HG03175 (cell line): ENCODE results near the gene TNNT1.

Experiments used
- ATAC-seq: cut with Tn5 transposase; IDR thresholded peaks from one replicate; pipeline ENCODE4 v1.9.1; 2021; ENCODE audit warnings: mild to moderate bottlenecking, moderate library complexity; ENCODE audit not compliant: unreplicated experiment

The TNNT1 gene

GRCh38 chr19:55146078-55146704 is 2.8 kb downstream of the TNNT1 start:
- no peak for ATAC-seq

GRCh38 chr19:55145232-55145631 is 3.8 kb downstream of the TNNT1 start:
- no peak for ATAC-seq

GRCh38 chr19:55141696-55142095 is 7.3 kb downstream of the TNNT1 start:
- ATAC-seq = no peak

- no peak for ATAC-seq
Measured at GRCh38 chr19:55137915-55138314, 11.1 kb downstream of the TNNT1 start.

- ATAC-seq = no peak
Measured at GRCh38 chr19:55136399-55137102, 12.5 kb downstream of the TNNT1 start.

- no peak for ATAC-seq
Measured at GRCh38 chr19:55134736-55135135, 14.3 kb downstream of the TNNT1 start.

- ATAC-seq = no peak
Measured at GRCh38 chr19:55133639-55134444, 15.2 kb downstream of the TNNT1 start.

- ATAC-seq = no peak
Measured at GRCh38 chr19:55132453-55133129, 16.4 kb downstream of the TNNT1 start.

- ATAC-seq = no peak
Measured at GRCh38 chr19:55131421-55131820, 17.6 kb downstream of the TNNT1 start.

- ATAC-seq = no peak
Measured at GRCh38 chr19:55119053-55119452, 30.0 kb downstream of the TNNT1 start.

GRCh38 chr19:55118401-55118991 is 30.5 kb downstream of the TNNT1 start:
- ATAC-seq = no peak

- ATAC-seq = peak; percentile 89
Measured at GRCh38 chr19:55117663-55118391, 31.2 kb downstream of the TNNT1 start.

- ATAC-seq = peak; percentile 8
Measured at GRCh38 chr19:55116859-55117662, 31.9 kb downstream of the TNNT1 start, which contains the start of gene PPP1R12C. Gene PPP1R12C (minus strand): TSS chr19:55117637. CDS start chr19:55117543, 94 bp downstream.

- ATAC-seq = no peak
Measured at GRCh38 chr19:55116232-55116858, 32.7 kb downstream of the TNNT1 start.

GRCh38 chr19:55115446-55116065 is 33.5 kb downstream of the TNNT1 start:
- no peak for ATAC-seq

GRCh38 chr19:55114566-55115145 is 34.4 kb downstream of the TNNT1 start:
- ATAC-seq = no peak

- ATAC-seq = no peak
Measured at GRCh38 chr19:55113570-55114039, 35.4 kb downstream of the TNNT1 start.
